Activated CD8-positive, alpha-beta memory T cell treated with anti-CD3 and anti-CD28 coated beads, Interleukin-2, amount 50 U/mL, for 24 hours (primary cell): ENCODE results near the gene CDH5.

Experiments used
- DNase-seq: peaks from one replicate; pipeline ENCODE4 v3.0.0-alpha.2; 2020; ENCODE audit errors: extremely low read depth

The CDH5 gene

GRCh38 chr16:66416939-66417700 lies 50.6 kb downstream of the CDH5 start:
- no peak for DNase-seq

DNA sequence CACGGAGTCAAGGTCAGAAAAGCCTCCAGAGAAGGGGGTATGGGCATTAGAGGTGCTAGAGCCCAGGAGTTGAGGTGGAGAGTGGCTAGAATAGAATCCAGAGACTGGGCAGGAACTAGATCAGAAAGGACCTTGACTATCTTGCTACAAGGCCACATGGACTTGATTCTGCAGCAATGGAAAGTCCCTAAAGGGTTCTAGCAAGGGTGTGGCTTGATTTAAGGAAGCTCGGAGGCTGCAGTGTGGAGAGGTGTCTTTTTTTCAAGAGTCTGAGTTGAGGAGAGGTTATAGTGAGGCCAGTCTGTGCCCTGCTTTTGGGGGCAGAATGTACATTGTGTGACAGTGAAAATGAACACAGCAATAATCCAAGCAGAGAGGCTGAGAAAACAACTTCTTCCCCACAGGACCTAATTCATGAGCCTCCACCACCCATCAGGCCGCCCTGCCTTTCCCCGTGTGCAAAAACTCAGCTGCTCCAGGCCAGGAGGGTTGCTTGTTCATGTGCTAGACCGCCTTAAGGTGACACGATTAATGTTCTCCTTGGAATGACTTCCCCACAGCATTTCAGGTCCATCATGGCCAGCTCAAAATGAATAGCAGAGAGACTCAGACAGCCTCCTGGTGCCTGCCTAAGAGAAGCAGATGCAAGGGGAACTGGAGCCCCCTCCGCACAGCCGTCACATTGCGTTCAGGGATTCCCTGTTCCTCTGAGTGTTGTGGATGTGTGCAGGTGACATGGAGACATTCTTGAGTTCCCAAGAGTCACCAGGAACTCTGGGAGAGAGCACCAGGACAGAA lies 51.9 kb downstream of the CDH5 start:
- DNase-seq = no peak

DNA sequence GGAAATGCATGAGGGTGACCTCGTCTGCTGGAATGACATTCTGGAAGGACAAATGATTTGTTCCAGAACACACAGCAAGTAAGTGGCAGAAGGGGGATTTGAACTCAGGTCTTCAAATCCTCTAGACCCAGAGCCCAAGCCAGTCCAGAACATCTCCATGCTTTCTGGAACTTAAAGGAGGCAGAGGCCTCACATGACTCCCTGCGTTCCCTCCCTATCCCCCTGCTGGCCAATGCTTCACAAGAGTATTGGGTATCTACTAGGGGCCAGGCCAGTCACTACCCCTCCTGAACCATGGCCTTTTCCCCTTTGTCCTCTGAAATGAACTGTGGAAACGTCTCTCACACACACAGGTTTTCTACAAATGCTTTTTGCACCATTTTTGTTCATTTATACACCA lies 53.0 kb downstream of the CDH5 start:
- DNase-seq = no peak

DNA sequence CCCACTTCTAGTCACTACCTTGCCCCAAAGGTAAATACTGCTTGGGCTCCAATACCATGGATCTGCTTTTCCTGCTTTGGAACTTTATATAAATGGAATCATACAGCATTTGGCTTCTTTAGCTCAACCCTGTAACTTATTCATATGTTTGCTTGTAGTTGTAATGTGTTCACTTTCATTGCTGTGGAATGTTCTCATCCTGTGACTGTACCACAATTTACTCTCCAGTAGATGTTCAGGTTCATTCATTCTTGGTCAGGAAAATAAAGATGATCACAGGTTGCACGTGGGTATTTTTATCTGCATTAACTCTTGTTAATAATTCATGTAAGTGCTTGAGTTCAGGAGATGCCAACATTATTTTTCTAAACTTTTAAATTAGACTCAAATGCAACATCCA lies 53.9 kb downstream of the CDH5 start:
- no peak for DNase-seq

DNA sequence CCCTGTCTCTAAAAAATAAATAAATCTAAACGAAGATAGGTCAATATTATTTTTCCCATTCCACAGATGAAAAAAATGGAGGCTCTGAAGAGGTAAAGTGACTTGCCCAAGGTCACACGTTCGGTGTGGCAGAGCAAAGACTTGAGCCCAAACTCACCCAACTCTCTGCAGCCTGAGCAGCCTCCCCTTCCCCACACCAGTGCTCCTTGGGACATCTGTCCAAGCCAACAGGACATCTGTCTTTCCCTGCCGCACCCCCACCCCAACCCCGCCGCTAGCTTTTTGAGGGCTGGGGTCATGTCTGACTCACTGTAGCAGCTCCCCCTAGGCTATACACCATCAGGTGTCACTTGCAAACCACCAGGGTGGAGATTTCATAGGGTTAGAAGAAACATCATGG lies 55.4 kb downstream of the CDH5 start:
- no peak for DNase-seq

- DNase-seq = no peak
These were observed 55.9 kb downstream of the CDH5 start for GRCh38 chr16:66422366-66422765.

GRCh38 chr16:66423177-66423576 lies 56.7 kb downstream of the CDH5 start:
- DNase-seq = no peak

DNA sequence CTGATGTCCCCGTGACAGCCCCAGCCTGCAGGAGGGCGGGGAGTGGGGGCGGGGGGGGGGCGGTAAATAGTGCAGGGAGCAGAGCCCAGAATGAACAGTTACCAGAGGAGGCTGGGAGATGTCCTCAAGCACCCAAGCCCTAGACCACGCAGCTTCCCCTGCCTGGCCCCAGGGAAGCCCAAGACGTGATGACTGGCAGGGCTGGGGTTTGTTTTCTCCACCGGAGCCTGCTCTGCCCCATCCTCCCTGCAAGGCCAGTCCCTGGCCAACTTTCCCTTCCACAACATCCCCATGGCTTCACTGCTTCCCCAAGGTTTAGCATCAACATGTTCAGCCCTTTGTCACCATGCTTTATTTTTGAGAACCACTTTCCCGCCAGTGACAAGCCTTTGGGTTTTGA lies 59.2 kb downstream of the CDH5 start:
- DNase-seq = no peak

GRCh38 chr16:66426112-66427035 lies 59.9 kb downstream of the CDH5 start:
- DNase-seq = no peak

- DNase-seq = no peak
These were observed 60.8 kb downstream of the CDH5 start, which contains the start of gene BEAN1 for GRCh38 chr16:66427036-66427860. Gene BEAN1 (plus strand): TSS chr16:66427295. CDS start chr16:66437677, 10,382 bp downstream.

- DNase-seq = no peak
These were observed 61.6 kb downstream of the CDH5 start for GRCh38 chr16:66427871-66428681.

- DNase-seq = no peak
These were observed 62.3 kb downstream of the CDH5 start for GRCh38 chr16:66428682-66429251.

DNA sequence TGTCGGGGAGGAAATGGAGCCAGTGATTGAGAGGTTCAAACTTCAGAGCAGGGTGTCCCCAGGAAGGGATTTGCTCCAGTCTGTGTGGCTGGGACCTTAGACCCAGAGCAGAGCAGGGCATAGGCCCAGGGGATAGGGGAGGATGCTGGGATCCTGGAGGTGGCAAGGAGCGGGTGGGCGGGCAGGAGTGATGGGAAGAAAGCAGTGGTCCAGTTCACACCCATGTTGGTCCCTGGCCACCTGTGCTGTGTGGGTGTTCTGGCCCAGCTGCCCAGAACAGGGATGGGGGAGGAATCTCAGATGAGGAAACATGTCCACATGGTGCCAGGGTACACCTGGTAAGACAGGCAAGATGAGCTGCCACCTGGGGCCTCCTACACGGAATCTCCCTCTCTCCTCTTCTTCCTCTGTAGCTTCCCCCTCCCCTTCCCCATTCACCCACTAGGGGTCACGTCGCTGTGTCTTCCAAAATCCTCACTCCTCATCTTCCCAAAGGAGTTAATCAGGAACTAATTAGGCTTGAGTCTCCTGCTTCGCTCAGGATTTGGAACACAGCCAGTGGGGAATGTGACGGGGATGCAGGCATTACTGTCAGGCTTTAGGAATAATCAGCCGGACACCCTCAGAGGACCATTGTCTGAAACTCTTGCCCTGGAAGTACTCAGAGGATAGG lies 62.9 kb downstream of the CDH5 start:
- no peak for DNase-seq

GRCh38 chr16:66430214-66430613 lies 63.7 kb downstream of the CDH5 start:
- DNase-seq = no peak

GRCh38 chr16:66431760-66432159 lies 65.3 kb downstream of the CDH5 start:
- no peak for DNase-seq

GRCh38 chr16:66432429-66432828 lies 65.9 kb downstream of the CDH5 start:
- DNase-seq = no peak

GRCh38 chr16:66434619-66435430 lies 68.3 kb downstream of the CDH5 start:
- DNase-seq = no peak

DNA sequence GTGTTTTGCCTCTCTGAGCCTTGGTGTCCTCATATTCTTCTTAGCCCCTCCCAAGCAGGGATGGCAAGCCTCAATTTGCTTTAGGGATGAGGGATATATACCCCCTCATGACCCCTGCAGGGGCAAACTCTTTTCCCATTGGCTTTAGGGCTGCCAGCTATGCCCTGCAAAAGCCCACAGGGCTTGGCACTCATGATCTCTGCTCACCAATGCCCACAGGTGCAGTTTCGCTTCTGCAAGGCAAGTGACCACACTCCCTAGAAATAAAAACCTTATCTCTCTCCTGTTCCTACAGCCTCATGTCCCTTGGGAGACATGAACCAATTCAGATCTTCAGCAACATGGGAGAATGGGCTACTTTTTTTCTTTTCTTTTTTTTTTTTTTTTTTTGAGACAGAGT lies 69.4 kb downstream of the CDH5 start:
- no peak for DNase-seq
